ENCODE measurements around the gene SIGMAR1.
A peak's percentile ranks its signal among the peaks of the same experiment; 100 is the strongest.

The SIGMAR1 gene

DNA sequence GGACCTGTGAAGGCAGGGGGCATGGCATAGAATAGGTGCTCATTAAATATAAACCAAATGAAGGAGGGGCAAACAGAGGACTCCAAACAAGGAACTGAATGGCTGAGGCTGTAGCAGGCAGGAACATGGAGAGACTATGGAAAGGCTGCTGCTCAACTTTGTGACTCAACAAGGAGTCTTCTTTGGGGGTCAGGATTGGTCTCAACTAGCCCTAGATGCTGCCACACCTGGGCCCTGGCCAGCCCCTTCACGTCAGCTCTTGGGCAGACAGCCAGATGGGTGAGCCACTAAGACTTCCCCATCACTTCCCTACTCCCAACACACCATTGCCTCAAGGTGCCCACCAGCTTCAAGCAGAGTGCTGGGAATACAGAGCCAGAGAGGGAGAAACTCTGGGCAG is 36.7 kb downstream of the SIGMAR1 start:
- DNase-seq = no peak

DNA sequence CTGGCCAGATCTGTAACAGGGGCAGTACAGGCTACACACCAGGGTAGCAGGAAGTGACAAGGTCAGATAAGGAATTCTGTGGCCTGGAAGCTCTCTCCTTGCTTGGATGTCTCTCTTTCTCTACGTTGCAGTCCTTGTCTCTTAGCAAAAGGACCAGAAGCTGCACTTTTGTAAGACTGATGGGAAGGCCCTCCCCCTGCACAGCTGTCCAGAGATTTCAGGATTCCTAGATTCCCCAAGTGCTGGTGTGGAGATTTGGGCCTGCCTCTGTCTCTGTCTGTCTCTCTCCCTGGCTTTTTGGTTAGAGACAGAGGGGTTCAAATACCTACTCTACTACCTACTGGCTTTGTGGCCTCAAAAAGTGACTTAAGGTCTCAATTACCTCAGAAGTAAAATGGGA is 38.0 kb downstream of the SIGMAR1 start:
- no peak for DNase-seq

DNA sequence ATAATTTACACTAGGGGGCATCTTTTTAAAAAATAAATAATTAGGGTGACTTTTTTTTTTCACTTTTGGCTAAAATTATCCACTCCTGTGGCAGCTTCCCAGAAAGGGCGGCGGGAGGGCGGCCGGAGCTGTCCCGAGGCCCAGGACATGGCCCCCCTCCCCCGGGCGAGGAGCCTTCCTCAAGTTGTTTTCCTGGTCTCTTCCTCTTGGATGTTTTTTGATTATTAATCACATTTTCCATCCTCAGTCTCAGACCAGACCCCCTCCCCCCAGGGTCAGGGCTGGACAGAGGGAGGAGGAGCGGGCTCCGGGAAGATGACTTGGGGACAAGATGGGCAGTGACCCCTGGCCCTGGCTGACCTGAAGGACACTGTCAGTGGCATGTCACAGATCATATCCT is 43.4 kb downstream of the SIGMAR1 start:
- DNase-seq = no peak

DNA sequence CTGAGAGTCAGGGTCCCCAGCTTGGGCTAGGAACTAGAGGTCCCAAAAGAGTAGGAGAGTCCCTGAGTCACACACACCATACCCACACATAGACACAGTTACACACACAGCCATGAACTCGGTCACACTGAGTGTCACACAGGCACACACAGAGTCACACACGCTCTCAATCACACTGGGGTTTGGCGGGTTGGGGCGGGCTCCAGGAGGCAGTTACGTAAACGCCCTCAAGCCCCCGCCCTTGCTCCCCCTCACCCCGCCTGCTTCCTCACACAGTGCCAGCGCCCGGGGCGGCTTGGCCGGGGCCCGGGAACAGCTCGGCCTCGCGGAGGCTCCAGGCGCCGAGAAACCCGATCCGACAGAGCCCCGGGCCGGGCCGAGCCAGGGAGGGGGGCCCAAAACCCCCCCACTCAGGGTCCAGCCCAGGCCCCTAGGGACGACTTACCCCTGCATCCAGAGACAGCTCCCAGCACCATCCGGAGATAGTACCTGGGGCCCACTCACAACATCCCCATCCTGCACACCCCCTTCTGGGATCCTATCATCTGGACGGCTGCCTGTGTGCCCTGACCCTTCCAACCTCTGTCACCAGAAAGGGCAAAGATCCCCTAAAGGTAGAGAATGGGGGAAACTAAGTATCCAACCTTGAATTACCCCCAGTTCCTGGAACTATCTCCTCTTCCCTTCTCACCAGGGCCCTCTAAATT is 44.5 kb downstream of the SIGMAR1 start:
- no peak for DNase-seq

DNA sequence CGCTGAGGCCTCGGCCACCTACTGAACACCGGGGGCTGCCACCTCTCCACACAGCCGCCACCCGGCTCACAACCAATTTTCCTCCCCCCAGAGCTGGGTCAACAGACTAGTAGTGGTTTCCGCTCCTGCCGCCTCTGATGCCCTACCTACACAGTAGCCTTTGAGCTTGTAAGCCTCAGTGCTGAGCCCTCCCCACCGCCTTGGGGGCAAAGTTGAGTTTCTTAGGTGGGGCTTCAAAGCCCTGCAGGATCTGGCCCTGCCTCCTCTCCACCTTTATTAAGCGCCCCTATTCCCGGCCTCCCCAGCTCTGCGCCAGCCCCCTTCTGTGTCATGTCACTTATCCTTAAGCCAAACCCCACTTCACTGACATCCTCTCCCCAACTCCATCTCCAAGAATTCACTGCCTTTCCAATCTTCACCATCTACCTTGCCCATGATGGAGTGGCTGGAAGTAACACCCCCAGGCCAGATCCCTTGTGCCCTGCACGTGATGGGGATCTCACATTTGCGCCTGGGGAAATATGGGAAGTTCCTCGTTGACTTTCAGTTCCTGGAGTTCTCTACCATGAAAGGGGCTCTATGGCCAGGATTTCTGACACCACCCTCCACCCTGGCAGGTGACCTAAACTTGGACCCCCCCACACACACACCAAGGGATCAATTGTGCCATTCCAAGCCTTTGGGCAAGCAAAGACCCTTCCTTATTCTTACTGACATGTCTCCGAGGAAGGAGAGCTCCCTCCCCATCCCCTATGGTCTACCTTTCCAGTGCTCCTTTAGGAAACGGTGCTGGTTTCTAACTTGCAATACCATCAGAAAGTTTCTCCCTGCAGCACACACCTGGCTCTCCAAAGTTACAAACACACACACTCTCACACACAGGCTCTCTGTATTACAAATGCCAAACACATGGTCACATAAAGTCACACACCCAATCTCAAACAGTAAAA is 45.4 kb downstream of the SIGMAR1 start:
- no peak for DNase-seq

DNA sequence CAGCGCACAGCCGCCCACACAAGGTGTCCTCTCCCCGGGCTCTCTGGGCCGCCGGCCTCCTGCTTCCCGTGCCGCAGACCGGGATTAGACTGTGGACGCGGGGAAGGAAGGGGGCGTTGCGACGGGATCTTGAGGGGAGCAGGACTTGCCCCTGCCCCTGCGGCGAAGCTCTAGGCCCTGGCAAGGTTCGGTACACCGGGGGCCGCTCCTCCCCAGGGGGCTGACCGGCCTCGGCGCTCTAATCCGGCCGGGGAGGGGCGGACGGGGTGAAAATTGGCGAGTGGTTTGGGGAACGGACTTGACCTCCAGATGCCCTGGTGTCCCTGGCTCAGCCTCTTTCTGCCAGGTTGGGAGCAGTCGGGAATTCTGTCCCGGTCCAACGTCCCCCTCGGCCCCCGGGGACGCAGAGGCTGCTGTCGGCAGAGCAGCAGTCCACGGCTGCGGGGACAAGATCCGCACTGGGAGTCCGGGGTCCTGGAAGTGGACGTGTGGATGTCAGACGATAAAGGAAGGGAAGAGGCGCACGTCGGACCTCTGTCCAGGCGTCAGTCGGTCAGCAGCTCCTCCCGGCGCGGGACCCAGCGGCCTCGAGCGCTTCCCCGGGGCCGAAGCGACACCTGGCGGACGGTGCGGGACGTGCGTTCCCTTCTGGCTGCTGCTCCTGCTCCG is 46.2 kb downstream of the SIGMAR1 start:
- peak; percentile 67 for DNase-seq

DNA sequence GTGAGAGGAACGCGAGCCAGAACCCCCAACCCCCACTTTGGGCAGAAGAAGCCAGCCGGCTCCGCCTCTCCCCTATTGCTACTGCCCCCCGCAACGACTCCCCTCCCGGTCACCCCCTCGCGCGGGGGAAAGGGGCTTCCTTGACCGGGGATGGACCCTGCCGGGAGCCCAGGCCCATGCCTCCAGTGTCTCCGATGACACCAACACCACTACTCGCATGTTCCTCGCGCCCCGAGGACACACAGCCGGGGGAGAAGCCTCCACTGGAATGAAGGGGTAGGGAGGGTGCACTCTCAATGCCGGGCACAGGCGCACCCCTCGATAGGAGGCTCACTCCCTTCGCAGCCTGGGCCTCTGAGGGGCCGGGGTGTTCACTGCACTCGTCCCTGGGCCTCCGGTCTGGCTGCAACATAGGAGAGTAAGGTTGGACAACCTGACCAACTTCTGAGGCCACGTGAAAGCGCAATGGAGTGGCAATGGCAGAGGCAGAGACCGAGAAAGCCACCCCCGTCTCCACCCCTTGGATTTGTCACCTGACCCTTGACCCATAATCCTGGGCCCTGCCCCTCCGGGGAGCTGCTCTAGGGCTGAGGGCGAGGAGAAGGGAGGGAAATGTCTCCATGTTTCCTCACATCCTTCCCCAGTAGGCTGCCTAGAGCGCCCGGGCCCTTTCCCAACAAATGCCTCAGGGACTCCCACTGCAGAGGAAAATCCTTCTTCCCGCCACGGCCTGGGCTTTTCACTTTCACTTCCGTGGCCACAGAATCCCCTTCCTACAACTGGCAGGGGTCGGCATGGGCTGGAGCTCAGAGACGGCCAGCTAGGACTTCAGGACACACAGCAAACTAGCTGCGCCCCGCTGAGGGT is 47.0 kb downstream of the SIGMAR1 start:
- no peak for DNase-seq

DNA sequence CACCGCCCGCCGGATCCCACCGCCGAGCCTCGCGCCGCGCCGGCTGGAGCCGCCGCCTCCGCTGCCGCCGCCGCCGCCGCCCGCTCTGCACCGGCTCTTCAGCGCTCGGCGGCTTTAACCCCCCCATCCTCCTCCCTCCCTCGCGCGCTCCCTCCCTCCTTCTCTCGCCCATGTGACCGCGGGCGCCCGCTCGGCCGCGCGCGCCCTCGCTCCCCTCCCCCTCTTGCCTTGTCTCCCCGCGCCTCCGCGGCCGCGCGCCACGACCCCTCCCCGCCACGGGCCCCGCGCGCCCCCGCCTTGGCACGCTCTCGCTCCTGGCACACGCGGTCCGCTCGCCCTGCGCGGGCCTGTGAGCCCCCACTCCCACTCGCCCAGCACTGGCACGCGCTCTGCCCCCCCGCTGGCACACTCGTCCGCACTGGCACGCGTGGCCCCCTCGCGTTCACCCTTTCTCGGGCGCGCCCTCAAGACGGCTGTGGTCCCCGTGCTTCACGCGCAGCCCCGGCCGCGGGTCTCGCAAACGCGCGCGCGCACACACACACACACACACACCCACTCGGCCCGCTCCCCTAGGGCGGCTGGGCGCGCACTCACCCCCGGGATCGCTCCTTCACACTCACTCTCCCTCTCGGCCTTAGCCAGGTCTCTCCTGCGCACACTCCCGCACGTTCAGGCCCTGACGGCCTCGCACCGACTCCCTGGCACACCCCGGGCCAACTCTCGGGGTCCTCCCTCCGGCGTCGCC is 47.8 kb downstream of the SIGMAR1 start, which contains the start of gene CNTFR:
Gene CNTFR, minus strand, starts transcription at position 89 of the 745 bp plus-strand sequence. CDS start 20,743 bp downstream, outside the sequence.
- DNase-seq = no peak

DNA sequence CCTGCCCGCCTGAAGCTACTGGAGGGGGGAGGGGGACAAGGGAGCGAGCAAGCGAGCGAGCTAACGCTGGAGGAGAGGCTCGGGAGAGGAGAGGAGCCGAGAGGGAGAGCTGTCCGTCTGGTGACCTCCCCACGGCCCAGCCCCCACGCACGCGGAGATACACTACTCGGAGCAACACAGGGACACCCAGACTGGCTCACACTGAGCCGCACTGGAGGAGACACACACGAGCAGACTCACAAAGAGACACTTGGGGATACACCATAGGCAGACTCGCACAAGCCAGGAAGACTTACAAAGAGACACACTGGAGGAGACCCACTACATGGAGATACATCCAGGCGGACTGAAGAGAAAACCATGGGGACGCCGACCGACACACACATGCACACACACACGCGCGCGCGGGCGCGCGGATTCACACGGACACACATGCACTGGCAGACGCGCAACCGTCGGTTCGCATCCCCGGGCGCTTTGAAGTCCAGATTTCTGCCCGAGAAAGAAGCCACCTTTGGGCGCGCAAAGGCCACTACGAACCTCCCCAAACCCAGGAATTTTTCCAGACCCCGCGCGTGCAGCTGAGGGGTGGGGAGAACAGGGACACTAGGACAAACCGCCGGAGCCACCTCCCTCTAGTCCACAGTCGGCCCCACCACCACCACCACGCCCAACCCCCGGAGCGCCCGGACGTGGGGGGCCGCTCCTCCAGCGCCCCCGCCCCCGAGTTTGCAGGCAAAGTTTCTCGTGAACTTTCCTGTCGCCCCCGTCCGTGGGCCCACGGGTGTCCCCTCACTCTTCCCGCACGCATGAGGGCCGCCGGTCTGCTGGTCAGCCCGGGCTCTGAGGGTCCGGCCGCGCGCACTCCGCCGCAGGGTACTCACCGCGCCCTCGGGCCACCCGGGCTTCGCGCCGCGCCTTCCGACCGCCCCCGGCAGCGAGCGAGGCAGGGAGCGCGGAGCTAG is 48.6 kb downstream of the SIGMAR1 start:
- DNase-seq = no peak

DNA sequence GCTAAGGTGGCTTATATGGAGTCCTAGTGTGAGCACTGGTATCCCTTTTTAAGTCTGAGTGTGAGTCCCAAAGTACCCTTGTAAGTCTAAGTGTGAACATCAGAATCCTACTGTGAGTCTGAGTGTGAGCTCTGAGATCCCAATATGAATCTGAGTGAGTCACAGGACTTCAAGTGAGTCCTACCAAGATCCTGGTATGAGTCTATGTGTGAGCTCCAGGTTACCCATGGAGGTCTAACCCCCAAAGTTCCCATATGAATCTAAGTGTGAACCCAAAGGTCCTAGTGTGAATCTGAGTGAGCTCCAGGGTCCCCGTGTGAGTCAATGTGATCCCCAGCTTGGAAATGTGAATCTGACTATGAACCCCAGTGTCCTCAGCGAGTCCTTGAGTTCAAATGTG is 50.3 kb downstream of the SIGMAR1 start:
- DNase-seq = no peak

DNA sequence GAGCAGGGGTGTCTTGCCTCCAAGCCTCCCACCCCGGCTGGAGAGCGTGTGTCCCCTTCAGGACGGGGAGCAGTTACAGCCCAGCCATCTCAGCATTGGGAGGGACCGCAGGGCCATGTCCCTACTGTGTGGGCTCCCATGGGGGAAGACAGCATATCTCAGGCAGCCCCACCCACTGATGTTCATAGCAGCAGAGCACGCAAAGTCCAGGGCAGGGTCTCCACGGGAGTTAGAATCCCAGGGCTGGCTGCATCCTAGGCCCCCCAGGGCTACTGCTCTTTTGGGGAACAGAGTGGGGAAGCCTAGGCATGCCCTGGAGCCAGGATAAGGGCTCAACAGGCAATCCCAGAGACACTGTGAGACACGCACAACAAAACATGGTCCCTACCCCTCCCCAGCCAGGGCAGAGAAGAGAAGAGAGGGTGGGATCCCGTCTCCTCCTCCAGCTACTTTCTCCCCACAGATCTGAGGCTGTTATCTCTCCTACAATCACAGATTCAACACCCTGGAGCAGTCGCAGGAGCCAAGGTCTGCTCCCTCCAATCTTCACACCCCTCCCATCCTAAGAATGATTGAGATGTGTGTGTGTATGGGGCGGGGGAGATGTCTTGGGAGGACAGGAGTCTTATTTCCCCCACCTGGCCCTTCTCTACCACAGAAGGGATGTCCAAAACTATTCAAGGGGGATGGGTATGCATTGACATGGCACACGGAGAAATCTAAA is 51.5 kb downstream of the SIGMAR1 start:
- DNase-seq = no peak

DNA sequence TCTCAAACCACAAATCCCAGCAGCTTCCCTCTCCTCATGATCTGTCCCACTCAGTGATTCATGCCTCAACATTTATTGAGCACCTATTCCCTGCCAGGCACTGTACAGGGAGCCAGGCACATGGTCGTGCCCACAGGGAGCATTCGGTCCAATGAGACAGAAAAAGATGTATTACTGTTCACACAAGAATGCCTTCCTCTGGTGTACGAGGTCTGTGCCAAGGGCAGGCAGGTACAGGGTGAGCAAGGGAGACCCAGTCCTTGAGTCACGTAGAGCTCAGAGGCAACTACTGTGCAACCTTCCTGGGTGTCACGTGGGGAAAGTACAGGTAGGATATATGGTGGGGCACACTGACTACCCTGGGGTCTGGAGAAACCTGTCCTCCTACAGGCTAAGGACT is 52.6 kb downstream of the SIGMAR1 start:
- DNase-seq = no peak
